ENCODE data around the gene GPLD1. TPM values are rescaled to one million over a fixed set of nuclear protein-coding genes. Genes with fewer than 3 reads are reported as not detected.
A peak's percentile ranks its signal among the peaks of the same experiment; 100 is the strongest.

Gene GPLD1
- total and polyA plus RNA-seq, 9 of the 15 experiments (the other 6 are each of a cell fraction or from before 2014, with no cell fraction given): 0.11 to 1.3 (median 0.82) TPM

DNA sequence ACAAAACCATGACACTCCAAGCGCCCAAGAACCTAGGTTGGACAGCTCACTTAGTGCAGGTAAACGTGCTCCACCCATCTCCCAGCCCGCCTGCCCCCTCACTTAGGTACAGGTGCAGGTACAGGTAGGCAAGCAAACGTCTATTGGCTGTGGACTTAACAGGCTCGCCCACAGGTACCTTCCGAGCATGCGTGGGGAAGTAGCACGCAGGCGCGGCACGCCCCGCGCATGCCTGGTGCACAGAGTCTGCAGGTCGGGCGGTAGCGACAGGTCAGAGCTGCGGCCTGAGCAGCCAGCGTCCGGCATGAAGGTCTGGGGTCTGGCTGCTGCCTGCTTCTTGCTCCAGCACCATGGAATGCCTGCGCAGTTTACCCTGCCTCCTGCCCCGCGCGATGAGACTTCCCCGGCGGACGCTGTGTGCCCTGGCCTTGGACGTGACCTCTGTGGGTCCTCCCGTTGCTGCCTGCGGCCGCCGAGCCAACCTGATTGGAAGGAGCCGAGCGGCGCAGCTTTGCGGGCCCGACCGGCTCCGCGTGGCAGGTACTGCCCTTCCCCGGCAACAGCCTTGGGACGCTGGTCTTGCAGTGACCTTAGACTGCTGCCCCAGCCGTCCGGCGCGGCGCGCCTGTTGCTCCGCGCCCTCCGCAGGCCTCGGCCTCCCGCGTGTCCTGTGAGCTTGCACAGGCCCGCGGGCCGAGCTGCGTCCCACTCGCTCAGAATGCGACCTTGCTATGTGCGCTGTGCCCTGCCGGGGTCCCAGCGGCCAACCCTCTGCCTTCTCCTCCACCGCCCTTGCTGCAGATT lies 86.5 kb downstream of the GPLD1 start, which contains the start of gene MRS2 (continued):
- TF ChIP-seq MCM2 (IDR thresholded peaks at IDR 0.05; ENCODE audit: low read depth): no peak
- no peak for TF ChIP-seq MCM5 (IDR thresholded peaks at IDR 0.05; ENCODE audit: low read depth)
- peak in 1 of 2 experiments; percentile 83; a peak in 2 of 4 replicates for TF ChIP-seq TEAD1 (CRISPR knock-in tag; IDR thresholded peaks at IDR 0.05)
- peak; percentile 71 to 72 for TF ChIP-seq MAZ (CRISPR knock-in tag; conservative IDR thresholded peaks at IDR 0.05 in 1 of 2, IDR thresholded peaks at IDR 0.05 in 1 of 2)
- 0 out of 2 replicates have a peak, but pooled peaks have one; percentile 67 for TF ChIP-seq ZBTB1 (CRISPR knock-in tag; IDR thresholded peaks at IDR 0.05; ENCODE audit: borderline replicate concordance, low read depth)
- peak; percentile 77; the same call in 1 of the 2 replicates for TF ChIP-seq NKRF (IDR thresholded peaks at IDR 0.05; ENCODE audit: borderline replicate concordance)
- TF ChIP-seq TARDBP (IDR thresholded peaks at IDR 0.05): 0 out of 2 replicates have a peak, but pooled peaks have one; percentile 40
- no peak for TF ChIP-seq MEF2D (tag; conservative IDR thresholded peaks at IDR 0.05; ENCODE audit: low read depth)
- no peak for TF ChIP-seq FUS (optimal IDR thresholded peaks at IDR 0.05; ENCODE audit: low read depth, low read length)
- no peak for TF ChIP-seq DACH1 (IDR thresholded peaks at IDR 0.05; ENCODE audit: partially characterized antibody)
- TF ChIP-seq, protein P1, sequence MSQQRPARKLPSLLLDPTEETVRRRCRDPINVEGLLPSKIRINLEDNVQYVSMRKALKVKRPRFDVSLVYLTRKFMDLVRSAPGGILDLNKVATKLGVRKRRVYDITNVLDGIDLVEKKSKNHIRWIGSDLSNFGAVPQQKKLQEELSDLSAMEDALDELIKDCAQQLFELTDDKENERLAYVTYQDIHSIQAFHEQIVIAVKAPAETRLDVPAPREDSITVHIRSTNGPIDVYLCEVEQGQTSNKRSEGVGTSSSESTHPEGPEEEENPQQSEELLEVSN (IDR thresholded peaks at IDR 0.05; ENCODE audit: borderline replicate concordance in 1 of 2, extremely low read depth in 1 of 2, insufficient read depth in 1 of 2, insufficient read length in 1 of 2, low read depth in 1 of 2, low read length in 1 of 2, poor library complexity in 1 of 2, severe bottlenecking in 1 of 2): peak; percentile 49 to 70
- TF ChIP-seq GTF2E2 (tag; IDR thresholded peaks at IDR 0.05): no peak
- no peak for TF ChIP-seq JUN (IDR thresholded peaks at IDR 0.05; ENCODE audit: borderline replicate concordance, low read depth, low read length)
- peak; percentile 83; the same call in 1 of the 2 replicates for TF ChIP-seq JUN (CRISPR knock-in tag; IDR thresholded peaks at IDR 0.05; ENCODE audit: borderline replicate concordance)
- peak; percentile 66 for TF ChIP-seq PCBP1 (IDR thresholded peaks at IDR 0.05; ENCODE audit: low read depth, low read length, poor library complexity, severe bottlenecking)
- no peak for TF ChIP-seq PURB (CRISPR knock-in tag; IDR thresholded peaks at IDR 0.05; ENCODE audit: low read depth)
- TF ChIP-seq ETS2 (tag; IDR thresholded peaks at IDR 0.05; ENCODE audit: borderline replicate concordance, poor library complexity, severe bottlenecking): no peak
- TF ChIP-seq POLR2B (IDR thresholded peaks at IDR 0.05; ENCODE audit: low read depth, partially characterized antibody): peak; percentile 93
- peak; percentile 64 for TF ChIP-seq MYC (IDR thresholded peaks at IDR 0.05; ENCODE audit: low read depth, low read length)
- TF ChIP-seq MYC (CRISPR knock-in tag; IDR thresholded peaks at IDR 0.05; ENCODE audit: borderline replicate concordance, low read depth): peak; percentile 61; the same call in 1 of the 2 replicates
- peak in 1 of 2 experiments; percentile 77; a peak in 2 of 4 replicates for TF ChIP-seq FOXA3 (CRISPR knock-in tag; conservative IDR thresholded peaks at IDR 0.05 in 1 of 2, IDR thresholded peaks at IDR 0.05 in 1 of 2)
- TF ChIP-seq CREM (IDR thresholded peaks at IDR 0.05; ENCODE audit: low read depth): peak; percentile 49; the same call in 1 of the 2 replicates
- no peak for TF ChIP-seq PTRF (tag; IDR thresholded peaks at IDR 0.05)
- TF ChIP-seq ZNF431 (CRISPR knock-in tag; IDR thresholded peaks at IDR 0.05): 0 out of 2 replicates have a peak, but pooled peaks have one; percentile 59
- peak; percentile 33; the same call in 1 of the 2 replicates for TF ChIP-seq TAF7 (tag; IDR thresholded peaks at IDR 0.05)
